SK-N-MC (cell line): ENCODE data around the gene DDX50.

ENCODE experiments used
- DNase-seq: peaks from one replicate; pipeline ENCODE4 v3.0.0-alpha.2; 2011; ENCODE audit warnings: low read depth, low spot score
- H3K27ac ChIP-seq: fragments of 200-600 bp; sonication (generic); 2 replicates; pipeline ENCODE4 v1.5.1; 2016; ENCODE audit warnings: mixed run types
- H3K36me3 ChIP-seq: fragments of 200-600 bp; sonication (generic); 2 replicates; pipeline ENCODE4 v1.6.1; 2017; ENCODE audit warnings: antibody characterized with exemption, low read length, mixed read lengths; ENCODE audit not compliant: insufficient read depth
- H3K4me3 ChIP-seq: fragments of 200-600 bp; sonication (generic); 2 replicates; pipeline ENCODE4 v1.5.1; 2016
- H3K9ac ChIP-seq: fragments of 200-600 bp; sonication (generic); 2 replicates; pipeline ENCODE4 v1.8.0; 2017; ENCODE audit warnings: mixed run types, mixed read lengths; ENCODE audit not compliant: insufficient read length
- H3K9me3 ChIP-seq: fragments of 200-600 bp; sonication (generic); 2 replicates; pipeline ENCODE4 v1.6.1; 2017; ENCODE audit warnings: low read depth, mild to moderate bottlenecking, antibody characterized with exemption, low read length, moderate library complexity, mixed read lengths
- EZH2 ChIP-seq: fragments of 200-600 bp; sonication (generic); IDR thresholded peaks from one replicate; pipeline ENCODE4 v1.6.1; 2017; ENCODE audit warnings: antibody characterized with exemption
- FOXP2 ChIP-seq: optimal IDR thresholded peaks from 2 replicates; pipeline ENCODE3; 2011; ENCODE audit warnings: mild to moderate bottlenecking, moderate library complexity; ENCODE audit not compliant: insufficient read depth; ENCODE audit errors: extremely low read length, control extremely low read depth
- POLR2AphosphoS5 ChIP-seq: IDR thresholded peaks from 2 replicates; pipeline ENCODE4 v1.6.1; 2012; ENCODE audit warnings: mild to moderate bottlenecking, low read depth, low read length, borderline replicate concordance

The DDX50 gene

DNA sequence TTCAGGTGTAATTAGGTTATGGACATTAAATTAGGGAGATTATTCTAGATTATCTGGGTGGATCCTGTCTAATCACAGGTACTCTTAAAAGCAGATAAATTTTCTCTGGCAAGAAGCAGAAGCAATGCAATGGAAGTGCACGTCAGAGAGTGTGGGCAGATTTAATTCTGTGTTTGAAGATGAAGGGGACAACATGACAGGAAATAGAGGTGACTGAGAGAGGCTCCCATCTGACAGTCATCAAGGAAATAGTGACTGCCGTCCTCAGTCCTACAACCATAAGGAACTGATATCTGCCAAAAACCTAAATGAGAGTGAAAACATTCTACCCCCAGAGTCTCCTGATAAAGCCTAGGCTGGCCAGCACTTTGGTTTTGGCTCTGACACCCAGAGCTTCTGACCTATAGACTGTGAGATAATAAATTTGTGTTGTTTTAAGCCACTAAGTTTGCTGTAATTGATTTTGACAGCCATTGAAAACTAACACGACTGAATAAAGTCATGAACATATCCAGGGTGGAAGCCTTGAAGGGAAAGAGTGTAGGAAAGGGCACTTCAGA lies 30.5 kb upstream of the DDX50 start:
- TF ChIP-seq POLR2AphosphoS5 (no peak), FOXP2 (no peak), EZH2 (no peak)
- no peaks in the 10 kb centered on the region for H3K9me3 ChIP-seq
- H3K4me3 ChIP-seq, result no peak overlapping the region
- H3K9ac ChIP-seq, result no peak overlapping the region
- no peak for DNase-seq
- H3K36me3 ChIP-seq, result no peaks in the 10 kb centered on the region
- H3K27ac ChIP-seq, result no peak overlapping the region

DNA sequence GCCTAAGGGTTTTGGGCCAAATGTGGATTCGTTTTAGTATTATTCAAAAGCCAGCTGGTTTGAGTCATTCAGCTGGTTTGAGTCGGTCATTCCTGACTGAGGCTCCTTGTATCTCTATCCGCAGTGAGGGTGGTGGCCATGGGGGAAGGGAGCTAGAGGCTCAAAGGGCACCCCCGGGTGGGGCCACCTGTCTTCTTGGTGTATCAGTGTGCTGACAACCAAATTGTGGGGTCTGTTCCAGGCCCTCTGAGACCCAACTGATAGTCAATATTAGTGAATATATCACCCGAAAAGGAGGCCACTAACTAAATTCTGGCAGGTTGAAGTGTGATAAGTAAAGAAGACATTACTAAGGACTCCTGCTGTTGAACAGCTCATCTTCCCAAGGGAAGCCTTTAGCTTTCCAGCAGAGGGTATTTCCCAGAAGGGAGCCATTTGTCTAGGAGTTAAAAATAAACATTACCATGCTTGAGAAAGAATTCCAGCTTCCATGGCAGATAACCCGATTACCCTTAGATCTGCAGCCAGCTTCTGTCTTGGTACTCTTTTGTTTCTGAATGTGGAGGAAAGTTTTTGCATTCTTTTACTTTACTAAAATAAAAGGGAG lies 29.9 kb upstream of the DDX50 start:
- Histone ChIP-seq H3K36me3 (no peaks in the 10 kb centered on the region), H3K9ac (no peak overlapping the region), H3K4me3 (peak overlapping the region; percentile 21; the same call in 1 of the 2 replicates), H3K9me3 (no peaks in the 10 kb centered on the region), H3K27ac (no peak overlapping the region)
- no peak for DNase-seq
- no peak for TF ChIP-seq EZH2
- TF ChIP-seq FOXP2, result no peak
- TF ChIP-seq POLR2AphosphoS5, result no peak

DNA sequence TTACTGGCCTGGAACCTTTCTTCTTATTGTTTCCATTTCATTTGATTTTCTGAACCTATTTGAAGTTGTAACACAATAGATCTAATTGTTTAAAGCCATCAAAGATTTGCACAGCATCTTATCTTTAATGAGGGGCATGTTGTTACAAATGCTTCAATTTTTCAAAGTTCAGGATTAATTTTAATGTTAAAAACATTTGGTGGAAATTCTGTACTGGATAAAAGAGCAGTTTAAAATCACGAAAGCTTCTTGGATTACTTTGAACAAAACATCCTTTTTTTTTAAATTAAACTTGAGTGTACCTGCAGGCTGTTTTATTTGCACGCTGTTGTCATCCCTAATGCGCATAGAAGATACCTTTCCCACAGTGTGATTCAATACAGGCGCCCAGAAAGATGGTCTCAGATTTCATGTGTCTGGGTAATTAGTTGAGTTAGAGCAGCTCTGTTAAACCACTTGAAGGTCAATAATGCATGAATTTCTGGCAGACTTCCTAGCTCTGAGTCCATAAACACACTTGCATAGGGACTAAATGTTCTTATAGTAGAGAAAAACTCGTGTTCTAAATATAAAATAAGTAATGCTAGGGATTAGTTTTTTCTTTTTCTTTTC lies 29.3 kb upstream of the DDX50 start:
- TF ChIP-seq FOXP2, result no peak
- no peak for TF ChIP-seq POLR2AphosphoS5
- TF ChIP-seq EZH2, result no peak
- DNase-seq, result peak; percentile 35
- Histone ChIP-seq H3K4me3 (peak overlapping the region; percentile 21; the same call in 1 of the 2 replicates), H3K9ac (no peak overlapping the region), H3K27ac (no peak overlapping the region), H3K36me3 (no peaks in the 10 kb centered on the region), H3K9me3 (no peaks in the 10 kb centered on the region)

DNA sequence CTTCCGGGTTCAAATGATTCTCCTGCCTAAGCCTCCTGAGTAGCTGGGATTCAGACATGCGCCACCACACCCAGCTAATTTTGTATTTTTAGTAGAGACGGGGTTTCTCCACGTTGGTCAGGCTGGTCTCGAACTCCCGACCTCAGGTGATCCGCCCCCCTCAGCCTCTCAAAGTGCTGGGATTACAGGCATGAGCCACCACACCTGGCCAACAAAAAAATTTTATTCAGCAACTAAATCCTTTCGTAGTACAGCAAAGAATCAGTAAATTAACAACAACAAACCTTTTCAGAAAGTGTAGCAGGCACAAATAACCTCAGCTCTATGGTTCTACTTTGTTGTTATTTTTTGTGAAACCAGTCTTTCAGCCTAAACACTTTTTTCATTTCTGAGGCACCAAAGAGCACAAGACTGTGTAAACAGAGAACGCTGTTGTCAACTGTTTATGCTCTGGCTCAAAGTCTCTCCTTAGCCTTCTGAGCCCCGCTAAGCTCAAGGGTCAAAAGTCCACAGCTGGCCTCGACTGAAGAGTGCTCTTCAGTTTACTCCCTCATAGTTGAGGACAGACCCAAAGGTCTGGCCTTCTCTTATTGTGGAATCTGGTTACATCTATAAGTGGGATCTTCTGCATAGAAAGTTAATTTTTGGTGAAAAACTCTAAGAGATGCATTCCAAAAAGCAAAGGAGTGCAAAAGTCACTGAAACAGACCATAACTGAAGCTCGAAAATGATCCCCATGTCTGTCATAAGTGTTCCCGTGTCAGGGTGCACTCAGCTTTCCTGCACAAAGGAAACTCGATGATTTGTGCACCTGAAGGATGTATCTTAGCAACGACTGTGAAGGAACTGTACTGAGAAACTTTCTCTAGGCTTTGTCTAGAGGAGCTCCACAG lies 24.6 kb upstream of the DDX50 start:
- DNase-seq, result no peak
- Histone ChIP-seq H3K4me3 (no peak overlapping the region), H3K9ac (no peak overlapping the region), H3K27ac (no peak overlapping the region), H3K36me3 (no peaks in the 10 kb centered on the region), H3K9me3 (no peaks in the 10 kb centered on the region)
- TF ChIP-seq FOXP2 (no peak), EZH2 (no peak), POLR2AphosphoS5 (no peak)

DNA sequence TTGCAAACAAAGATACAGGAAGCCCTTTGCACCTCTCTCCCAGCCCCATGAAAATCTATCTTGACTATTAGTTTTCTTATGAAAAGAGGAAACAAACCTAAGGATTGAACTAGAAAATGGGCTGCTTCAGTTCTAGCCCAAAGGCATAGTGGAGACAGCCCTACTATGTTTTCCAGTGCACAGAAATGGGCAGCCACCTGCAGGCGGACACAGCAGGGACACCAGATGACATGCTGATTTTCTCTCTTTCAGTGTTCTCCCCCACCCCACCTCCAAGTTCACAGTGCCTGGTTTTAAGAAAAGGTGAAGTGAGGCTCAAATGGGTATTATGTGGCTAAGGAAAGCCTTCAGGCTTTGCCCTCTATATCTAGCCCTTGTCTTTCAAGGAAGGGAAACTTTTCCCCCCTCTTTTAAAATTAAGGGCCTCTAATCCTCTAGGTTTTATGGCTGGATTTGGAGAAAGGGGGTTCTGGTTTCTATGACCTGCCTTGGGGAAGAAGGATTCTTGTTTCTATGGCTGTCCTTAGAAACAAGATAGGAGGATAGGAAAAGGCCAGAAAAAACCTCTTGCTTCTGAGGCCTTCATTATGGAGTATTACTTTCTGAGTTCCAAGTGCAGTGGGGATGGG lies 23.5 kb upstream of the DDX50 start:
- no peak for TF ChIP-seq FOXP2
- TF ChIP-seq POLR2AphosphoS5, result no peak
- no peak for TF ChIP-seq EZH2
- no peak overlapping the region for H3K4me3 ChIP-seq
- no peaks in the 10 kb centered on the region for H3K36me3 ChIP-seq
- DNase-seq, result no peak
- H3K27ac ChIP-seq, result no peak overlapping the region
- no peak overlapping the region for H3K9ac ChIP-seq
- H3K9me3 ChIP-seq, result no peaks in the 10 kb centered on the region

- no peak overlapping the region for H3K9ac ChIP-seq
- H3K4me3 ChIP-seq, result no peak overlapping the region
- H3K27ac ChIP-seq, result no peak overlapping the region
- no peak for DNase-seq
- H3K36me3 ChIP-seq, result no peaks in the 10 kb centered on the region
- TF ChIP-seq EZH2, result no peak
- no peak for TF ChIP-seq FOXP2
- TF ChIP-seq POLR2AphosphoS5, result no peak
- H3K9me3 ChIP-seq, result no peaks in the 10 kb centered on the region
Measured at GRCh38 chr10:68878496-68878895, 22.6 kb upstream of the DDX50 start.

DNA sequence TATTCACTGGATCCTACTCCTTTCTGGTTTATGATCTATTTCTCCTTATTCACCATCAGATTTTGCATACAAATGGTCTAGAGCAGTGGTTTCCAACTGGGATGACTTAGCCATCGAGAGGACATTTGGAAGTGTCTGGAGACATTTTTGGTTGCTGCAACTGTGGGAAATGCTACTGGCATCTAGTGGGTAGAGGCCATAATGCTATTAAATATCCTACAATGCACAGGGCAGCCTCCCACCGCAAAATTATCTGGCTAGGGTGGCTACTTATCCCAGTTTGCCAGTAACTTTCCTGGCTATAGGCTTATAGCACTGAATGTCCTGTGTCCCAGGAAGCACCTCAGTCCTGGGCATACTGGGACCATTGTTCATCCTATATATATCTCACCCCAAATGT lies 21.5 kb upstream of the DDX50 start:
- H3K4me3 ChIP-seq, result no peak overlapping the region
- H3K9ac ChIP-seq, result no peak overlapping the region
- no peaks in the 10 kb centered on the region for H3K9me3 ChIP-seq
- no peak for DNase-seq
- no peaks in the 10 kb centered on the region for H3K36me3 ChIP-seq
- TF ChIP-seq POLR2AphosphoS5, result no peak
- no peak for TF ChIP-seq FOXP2
- no peak for TF ChIP-seq EZH2
- H3K27ac ChIP-seq, result no peak overlapping the region
